ENCODE data around the gene ANK2.

The ANK2 gene

DNA sequence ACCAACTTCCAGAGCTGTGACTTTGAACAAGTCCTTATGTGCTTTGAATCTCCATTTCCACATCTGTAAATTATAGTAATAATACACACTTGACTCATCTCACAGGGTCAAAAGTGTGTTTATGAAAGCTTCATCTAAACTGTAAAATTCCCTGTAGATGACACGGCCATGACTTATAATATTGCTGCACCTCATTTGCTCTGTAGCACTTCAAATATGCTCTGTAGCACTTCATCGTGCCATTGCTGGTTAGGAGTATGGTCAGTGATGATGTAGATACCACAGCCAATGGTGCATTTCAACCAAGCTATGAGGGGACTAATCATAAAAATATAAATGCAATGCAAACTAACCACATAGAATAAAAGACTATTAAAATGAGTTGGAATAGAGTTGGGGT is 318.6 kb downstream of the ANK2 start:
- Histone ChIP-seq H2BK15ac (replicated peaks; ENCODE audit: low read depth) (no peak overlapping the region), H3K4me3 (ENCODE audit: low read length) (no peak overlapping the region), H3K4me1 (ENCODE audit: control insufficient read depth, low read depth, low read length) (no peaks in the 10 kb centered on the region), H4K5ac (ENCODE audit: low read length) (no peak overlapping the region), H3K9ac (ENCODE audit: low read length) (no peak overlapping the region), H4K8ac (ENCODE audit: low read depth, low read length) (no peak overlapping the region), H3K27me3 (ENCODE audit: insufficient read depth, low read length, poor library complexity) (no peaks in the 10 kb centered on the region), H2BK5ac (ENCODE audit: low read length) (no peak overlapping the region), H3K4ac (ENCODE audit: low read depth, low read length) (no peak overlapping the region), H3K23ac (ENCODE audit: low read length) (no peak overlapping the region), H3K56ac (ENCODE audit: low read length) (no peak overlapping the region), H2BK120ac (ENCODE audit: low read depth, low read length) (no peak overlapping the region), H3K36me3 (ENCODE audit: control insufficient read depth, insufficient read depth, low read length) (peaks cover 3% of the 10 kb centered on the region), H3K4me2 (ENCODE audit: low read length) (no peak overlapping the region), H3K79me1 (ENCODE audit: low read length) (no peaks in the 10 kb centered on the region), H3K27ac (ENCODE audit: low read depth, low read length) (no peak overlapping the region), H3K18ac (ENCODE audit: low read length) (no peak overlapping the region), H3K79me2 (ENCODE audit: control insufficient read depth, insufficient read depth, low read length) (no peaks in the 10 kb centered on the region), H2AK5ac (ENCODE audit: low read length) (no peak overlapping the region)
- DNase-seq: no peak
- no CpG with 5 or more reads among the region's 2 CpGs for WGBS (ENCODE audit: extremely low coverage, insufficient coverage, low lambda C conversion rate)

DNA sequence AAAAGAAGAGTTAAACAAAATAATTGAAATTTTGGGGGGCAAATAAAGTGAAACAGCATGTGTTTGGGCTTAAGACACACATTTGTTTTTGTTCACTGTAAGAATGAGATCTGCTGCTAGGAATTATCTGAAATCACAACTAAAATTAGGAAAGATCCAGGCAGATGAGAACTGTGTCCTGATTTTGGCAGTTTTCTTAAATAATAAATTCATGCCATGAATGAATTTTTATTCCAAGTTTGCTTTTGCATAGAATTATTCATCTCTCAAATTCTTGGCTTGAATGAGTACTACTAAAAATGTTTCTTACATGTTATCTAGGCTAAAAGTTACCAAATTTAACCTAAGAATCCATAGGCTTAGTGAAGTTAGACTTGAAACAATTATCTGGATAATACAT is 321.7 kb downstream of the ANK2 start:
- Histone ChIP-seq H2BK5ac (ENCODE audit: low read length) (no peak overlapping the region), H3K18ac (ENCODE audit: low read length) (no peak overlapping the region), H2BK120ac (ENCODE audit: low read depth, low read length) (no peak overlapping the region), H4K5ac (ENCODE audit: low read length) (no peak overlapping the region), H3K9ac (ENCODE audit: low read length) (no peak overlapping the region), H3K23ac (ENCODE audit: low read length) (no peak overlapping the region), H3K4me3 (ENCODE audit: low read length) (no peak overlapping the region), H3K4me2 (ENCODE audit: low read length) (no peak overlapping the region), H3K27me3 (ENCODE audit: insufficient read depth, low read length, poor library complexity) (no peaks in the 10 kb centered on the region), H3K36me3 (ENCODE audit: control insufficient read depth, insufficient read depth, low read length) (peaks cover 5% of the 10 kb centered on the region), H4K8ac (ENCODE audit: low read depth, low read length) (no peak overlapping the region), H2BK15ac (replicated peaks; ENCODE audit: low read depth) (no peak overlapping the region), H3K79me2 (ENCODE audit: control insufficient read depth, insufficient read depth, low read length) (no peaks in the 10 kb centered on the region), H3K79me1 (ENCODE audit: low read length) (no peaks in the 10 kb centered on the region), H2AK5ac (ENCODE audit: low read length) (no peak overlapping the region), H3K4ac (ENCODE audit: low read depth, low read length) (no peak overlapping the region), H3K27ac (ENCODE audit: low read depth, low read length) (no peak overlapping the region), H3K4me1 (ENCODE audit: control insufficient read depth, low read depth, low read length) (no peaks in the 10 kb centered on the region), H3K56ac (ENCODE audit: low read length) (no peak overlapping the region)
- DNase-seq: no peak

DNA sequence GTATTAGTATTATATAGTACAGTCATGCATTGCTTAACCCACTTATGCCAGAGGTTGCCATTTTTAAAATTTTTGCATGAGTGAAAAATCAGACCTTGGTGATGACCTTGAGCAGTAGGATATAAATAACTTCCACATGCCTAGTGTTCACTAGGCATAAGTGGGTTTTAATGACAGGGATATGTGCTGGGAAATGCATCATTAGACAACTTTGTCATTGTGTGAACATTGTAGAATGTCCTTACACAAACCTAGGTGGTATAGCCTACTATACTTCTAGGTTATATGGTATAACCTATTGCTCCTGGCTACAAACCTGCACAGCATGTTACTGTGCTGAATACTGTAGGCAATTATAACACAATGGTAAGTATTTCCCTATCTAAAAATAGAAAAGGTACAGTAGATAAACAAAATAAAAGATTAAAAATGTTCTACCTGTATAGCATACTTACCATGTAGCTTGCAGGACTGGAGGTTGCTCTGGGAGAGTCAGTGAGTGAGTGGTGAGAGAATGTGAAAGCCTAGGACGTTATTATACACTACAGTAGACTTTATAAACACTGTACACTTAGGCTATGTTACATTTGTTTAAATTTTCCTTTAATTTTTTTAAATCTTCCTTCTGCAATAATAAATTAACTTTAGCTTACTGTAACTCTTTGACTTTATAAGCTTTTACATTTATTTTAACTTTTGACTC is 326.7 kb downstream of the ANK2 start:
- peaks cover 3% of the 10 kb centered on the region for H3K36me3 ChIP-seq (ENCODE audit: control insufficient read depth, insufficient read depth, low read length)

DNA sequence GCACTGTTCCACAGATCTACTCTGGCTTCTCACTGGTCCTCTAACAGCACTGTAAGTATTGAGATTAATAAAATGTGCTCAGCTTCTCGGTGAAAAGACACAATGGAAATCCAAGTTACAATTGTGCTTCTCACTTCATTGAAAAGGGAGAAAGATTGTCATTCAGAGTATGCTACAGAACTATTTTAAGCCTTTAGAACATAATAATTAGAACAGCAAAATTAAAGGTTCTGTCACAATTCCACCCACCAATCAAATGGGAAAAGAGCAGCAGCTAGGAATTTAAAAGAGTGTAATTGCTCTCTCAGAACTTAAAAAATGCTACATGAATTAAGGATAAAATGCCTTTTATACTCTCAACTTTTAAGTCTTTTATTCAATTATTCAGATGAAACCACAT is 329.4 kb downstream of the ANK2 start:
- H3K9ac ChIP-seq (ENCODE audit: low read length): no peak overlapping the region
- WGBS (ENCODE audit: extremely low coverage, insufficient coverage, low lambda C conversion rate): no CpG with 5 or more reads among the region's 1 CpG
- DNase-seq: no peak

More for the DNA sequence above, 326.7 kb downstream of the ANK2 start:
- Histone ChIP-seq H3K18ac (ENCODE audit: low read length) (no peak overlapping the region), H3K79me1 (ENCODE audit: low read length) (no peaks in the 10 kb centered on the region), H3K4me2 (ENCODE audit: low read length) (no peak overlapping the region), H3K23ac (ENCODE audit: low read length) (no peak overlapping the region), H3K9ac (ENCODE audit: low read length) (no peak overlapping the region), H4K5ac (ENCODE audit: low read length) (no peak overlapping the region), H2BK5ac (ENCODE audit: low read length) (no peak overlapping the region), H2AK5ac (ENCODE audit: low read length) (no peak overlapping the region), H3K56ac (ENCODE audit: low read length) (no peak overlapping the region), H3K4me1 (ENCODE audit: control insufficient read depth, low read depth, low read length) (no peaks in the 10 kb centered on the region), H3K27me3 (ENCODE audit: insufficient read depth, low read length, poor library complexity) (no peaks in the 10 kb centered on the region), H4K8ac (ENCODE audit: low read depth, low read length) (no peak overlapping the region), H2BK120ac (ENCODE audit: low read depth, low read length) (no peak overlapping the region), H3K79me2 (ENCODE audit: control insufficient read depth, insufficient read depth, low read length) (no peaks in the 10 kb centered on the region), H3K4me3 (ENCODE audit: low read length) (no peak overlapping the region), H3K4ac (ENCODE audit: low read depth, low read length) (no peak overlapping the region), H3K27ac (ENCODE audit: low read depth, low read length) (no peak overlapping the region), H2BK15ac (replicated peaks; ENCODE audit: low read depth) (no peak overlapping the region)
- WGBS (ENCODE audit: extremely low coverage, insufficient coverage, low lambda C conversion rate): no CpG with 5 or more reads among the region's 1 CpG
- no peak for DNase-seq

DNA sequence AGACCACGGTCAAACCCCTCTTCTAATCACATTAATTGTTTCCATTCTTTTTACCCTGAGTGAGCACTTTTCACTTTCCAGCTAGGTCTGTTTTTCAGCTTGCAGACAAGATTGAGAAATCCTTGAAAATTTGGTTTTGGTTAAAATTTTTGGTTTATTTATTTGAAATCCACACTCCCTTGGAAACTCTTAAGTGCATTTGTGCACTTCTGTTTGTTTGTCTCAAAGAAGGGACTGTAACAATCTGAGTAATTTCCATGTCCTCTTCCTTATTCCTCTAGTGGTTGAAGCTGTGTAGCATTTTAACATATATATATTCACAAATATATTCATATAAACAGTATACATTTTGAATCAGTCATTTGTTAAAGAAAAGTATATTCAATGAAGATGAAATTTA is 333.3 kb downstream of the ANK2 start:
- Histone ChIP-seq H3K4me2 (ENCODE audit: low read length) (no peak overlapping the region), H2BK5ac (ENCODE audit: low read length) (no peak overlapping the region), H2AK5ac (ENCODE audit: low read length) (no peak overlapping the region), H3K27me3 (ENCODE audit: insufficient read depth, low read length, poor library complexity) (no peaks in the 10 kb centered on the region), H3K9ac (ENCODE audit: low read length) (no peak overlapping the region), H3K4ac (ENCODE audit: low read depth, low read length) (no peak overlapping the region), H3K4me3 (ENCODE audit: low read length) (no peak overlapping the region), H2BK15ac (replicated peaks; ENCODE audit: low read depth) (no peak overlapping the region), H4K5ac (ENCODE audit: low read length) (no peak overlapping the region), H3K79me2 (ENCODE audit: control insufficient read depth, insufficient read depth, low read length) (no peaks in the 10 kb centered on the region), H3K27ac (ENCODE audit: low read depth, low read length) (no peak overlapping the region), H2BK120ac (ENCODE audit: low read depth, low read length) (no peak overlapping the region), H3K36me3 (ENCODE audit: control insufficient read depth, insufficient read depth, low read length) (no peaks in the 10 kb centered on the region), H3K4me1 (ENCODE audit: control insufficient read depth, low read depth, low read length) (no peaks in the 10 kb centered on the region), H3K18ac (ENCODE audit: low read length) (no peak overlapping the region), H3K79me1 (ENCODE audit: low read length) (no peaks in the 10 kb centered on the region), H3K56ac (ENCODE audit: low read length) (no peak overlapping the region), H3K23ac (ENCODE audit: low read length) (no peak overlapping the region), H4K8ac (ENCODE audit: low read depth, low read length) (no peak overlapping the region)
- DNase-seq: no peak
- WGBS (ENCODE audit: extremely low coverage, insufficient coverage, low lambda C conversion rate): no CpG with 5 or more reads among the region's 1 CpG

More for the DNA sequence above, 329.4 kb downstream of the ANK2 start:
- H3K56ac ChIP-seq (ENCODE audit: low read length): no peak overlapping the region
- H3K4me1 ChIP-seq (ENCODE audit: control insufficient read depth, low read depth, low read length): no peaks in the 10 kb centered on the region
- H3K27ac ChIP-seq (ENCODE audit: low read depth, low read length): no peak overlapping the region
- no peak overlapping the region for H3K18ac ChIP-seq (ENCODE audit: low read length)
- H4K8ac ChIP-seq (ENCODE audit: low read depth, low read length): no peak overlapping the region
- no peak overlapping the region for H2AK5ac ChIP-seq (ENCODE audit: low read length)
- H2BK15ac ChIP-seq (replicated peaks; ENCODE audit: low read depth): no peak overlapping the region
- no peak overlapping the region for H3K4ac ChIP-seq (ENCODE audit: low read depth, low read length)
- no peak overlapping the region for H2BK5ac ChIP-seq (ENCODE audit: low read length)
- no peak overlapping the region for H3K23ac ChIP-seq (ENCODE audit: low read length)
- H3K79me1 ChIP-seq (ENCODE audit: low read length): no peaks in the 10 kb centered on the region
- no peaks in the 10 kb centered on the region for H3K27me3 ChIP-seq (ENCODE audit: insufficient read depth, low read length, poor library complexity)
- no peaks in the 10 kb centered on the region for H3K36me3 ChIP-seq (ENCODE audit: control insufficient read depth, insufficient read depth, low read length)
- H3K4me2 ChIP-seq (ENCODE audit: low read length): no peak overlapping the region
- no peak overlapping the region for H2BK120ac ChIP-seq (ENCODE audit: low read depth, low read length)
- H3K4me3 ChIP-seq (ENCODE audit: low read length): no peak overlapping the region
- no peak overlapping the region for H4K5ac ChIP-seq (ENCODE audit: low read length)
- H3K79me2 ChIP-seq (ENCODE audit: control insufficient read depth, insufficient read depth, low read length): no peaks in the 10 kb centered on the region

DNA sequence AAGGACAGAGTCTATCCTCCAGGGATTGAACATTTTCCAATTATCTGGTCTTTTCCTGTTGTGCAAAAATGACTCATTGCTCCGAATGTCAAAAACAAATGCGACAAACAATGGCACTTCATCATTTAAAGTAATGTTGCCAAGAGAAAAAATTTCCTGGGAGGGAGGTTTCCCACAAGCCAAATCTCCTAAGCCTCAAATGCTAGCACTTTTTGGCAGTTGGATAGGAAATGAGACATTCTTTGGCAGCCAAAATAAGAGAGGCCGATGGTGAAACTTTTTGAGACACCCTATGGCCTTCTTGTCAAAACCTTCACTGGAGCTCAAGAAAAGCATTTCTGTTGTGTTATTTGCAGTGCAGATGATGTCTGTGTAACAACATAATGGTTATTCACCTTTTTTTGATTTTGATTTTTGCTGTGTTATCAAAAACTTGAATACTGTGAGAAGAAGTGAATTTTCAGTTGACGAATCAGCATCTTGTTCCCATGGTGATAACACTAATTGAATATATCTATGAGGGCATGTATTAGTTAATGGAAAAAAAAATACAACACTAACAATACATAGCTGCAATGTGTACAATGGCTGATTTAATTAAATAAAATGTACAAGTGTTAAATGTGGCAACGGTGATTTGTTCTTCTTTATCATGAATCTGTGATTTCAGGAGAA is 333.8 kb downstream of the ANK2 start:
- no peak overlapping the region for H3K4me3 ChIP-seq (ENCODE audit: low read length)
- H4K8ac ChIP-seq (ENCODE audit: low read depth, low read length): no peak overlapping the region
- DNase-seq: no peak
- no peak overlapping the region for H2BK5ac ChIP-seq (ENCODE audit: low read length)
- no peaks in the 10 kb centered on the region for H3K4me1 ChIP-seq (ENCODE audit: control insufficient read depth, low read depth, low read length)
- H3K36me3 ChIP-seq (ENCODE audit: control insufficient read depth, insufficient read depth, low read length): no peaks in the 10 kb centered on the region
- H3K27me3 ChIP-seq (ENCODE audit: insufficient read depth, low read length, poor library complexity): no peaks in the 10 kb centered on the region
- H3K56ac ChIP-seq (ENCODE audit: low read length): no peak overlapping the region
- no peak overlapping the region for H3K18ac ChIP-seq (ENCODE audit: low read length)
- no CpG with 5 or more reads among the region's 5 CpGs for WGBS (ENCODE audit: extremely low coverage, insufficient coverage, low lambda C conversion rate)
- no peak overlapping the region for H2BK120ac ChIP-seq (ENCODE audit: low read depth, low read length)
- no peak overlapping the region for H3K4me2 ChIP-seq (ENCODE audit: low read length)
- no peaks in the 10 kb centered on the region for H3K79me2 ChIP-seq (ENCODE audit: control insufficient read depth, insufficient read depth, low read length)
- no peak overlapping the region for H3K9ac ChIP-seq (ENCODE audit: low read length)
- no peak overlapping the region for H3K4ac ChIP-seq (ENCODE audit: low read depth, low read length)
- H2AK5ac ChIP-seq (ENCODE audit: low read length): no peak overlapping the region
- H3K79me1 ChIP-seq (ENCODE audit: low read length): no peaks in the 10 kb centered on the region
- no peak overlapping the region for H4K5ac ChIP-seq (ENCODE audit: low read length)
- no peak overlapping the region for H3K27ac ChIP-seq (ENCODE audit: low read depth, low read length)
- H2BK15ac ChIP-seq (replicated peaks; ENCODE audit: low read depth): no peak overlapping the region
- no peak overlapping the region for H3K23ac ChIP-seq (ENCODE audit: low read length)
